Renal pelvis (tissue), 4 donors: ENCODE data around the gene LHPP. TPM values are rescaled to one million over a fixed set of nuclear protein-coding genes. Genes with fewer than 3 reads are reported as not detected.

Source experiments
- DNase-seq: peaks from one replicate; pipeline ENCODE4 v3.0.0-alpha.2; 2013
- polyA plus RNA-seq, 3 donors: library from polyadenylated mRNA; unstranded; fragments of 120-200 nt; gene quantifications; one replicate each; pipeline ENCODE4 v1.2.1, GENCODE V29; 2013; ENCODE audit not compliant: insufficient read length in 3 of 3

The LHPP gene
- polyA plus RNA-seq, 3 donors, result 19.6 to 26.3 (median 24.2) TPM

- no peak for DNase-seq
Measured at GRCh38 chr10:124618470-124619073, 156.9 kb downstream of the LHPP start.

- no peak for DNase-seq
Measured at GRCh38 chr10:124619195-124619594, 157.6 kb downstream of the LHPP start.

- no peak for DNase-seq
Measured at GRCh38 chr10:124619802-124620490, 158.3 kb downstream of the LHPP start.

GRCh38 chr10:124621637-124622036, 160.0 kb downstream of the LHPP start:
- no peak for DNase-seq

- no peak for DNase-seq
Measured at GRCh38 chr10:124622158-124622557, 160.5 kb downstream of the LHPP start.

- DNase-seq, result no peak
Measured at GRCh38 chr10:124622866-124623536, 161.4 kb downstream of the LHPP start.

- no peak for DNase-seq
Measured at GRCh38 chr10:124624006-124624405, 162.4 kb downstream of the LHPP start.

GRCh38 chr10:124624466-124624865, 162.8 kb downstream of the LHPP start:
- DNase-seq, result no peak

- DNase-seq, result no peak
Measured at GRCh38 chr10:124624895-124625294, 163.3 kb downstream of the LHPP start.

- no peak for DNase-seq
Measured at GRCh38 chr10:124625831-124626238, 164.2 kb downstream of the LHPP start.

GRCh38 chr10:124626759-124627380, 165.2 kb downstream of the LHPP start:
- no peak for DNase-seq

- DNase-seq, result no peak
Measured at GRCh38 chr10:124627866-124628675, 166.4 kb downstream of the LHPP start.

GRCh38 chr10:124628676-124629021, 167.0 kb downstream of the LHPP start:
- DNase-seq, result no peak

- no peak for DNase-seq
Measured at GRCh38 chr10:124629415-124629814, 167.8 kb downstream of the LHPP start.

- DNase-seq, result no peak
Measured at GRCh38 chr10:124629842-124630241, 168.2 kb downstream of the LHPP start.

GRCh38 chr10:124630551-124630950, 168.9 kb downstream of the LHPP start:
- DNase-seq, result no peak

GRCh38 chr10:124632064-124632531, 170.5 kb downstream of the LHPP start:
- DNase-seq, result no peak

- DNase-seq, result no peak
Measured at GRCh38 chr10:124632566-124632965, 170.9 kb downstream of the LHPP start.

- DNase-seq, result no peak
Measured at GRCh38 chr10:124636271-124636995, 174.8 kb downstream of the LHPP start.

- DNase-seq, result no peak
Measured at GRCh38 chr10:124637091-124637700, 175.6 kb downstream of the LHPP start.

- DNase-seq, result no peak
Measured at GRCh38 chr10:124637746-124638145, 176.1 kb downstream of the LHPP start.
